Suppressor macrophage (primary cell): ENCODE measurements around the gene PRKCA.

Experiments
- DNase-seq, 4 experiments: peaks; one replicate each; pipeline ENCODE4 v3.0.0-alpha.2; 2020 to 2022

Gene PRKCA

GRCh38 chr17:66547151-66547865 is 244.9 kb downstream of the PRKCA start:
- DNase-seq: no peak

DNA sequence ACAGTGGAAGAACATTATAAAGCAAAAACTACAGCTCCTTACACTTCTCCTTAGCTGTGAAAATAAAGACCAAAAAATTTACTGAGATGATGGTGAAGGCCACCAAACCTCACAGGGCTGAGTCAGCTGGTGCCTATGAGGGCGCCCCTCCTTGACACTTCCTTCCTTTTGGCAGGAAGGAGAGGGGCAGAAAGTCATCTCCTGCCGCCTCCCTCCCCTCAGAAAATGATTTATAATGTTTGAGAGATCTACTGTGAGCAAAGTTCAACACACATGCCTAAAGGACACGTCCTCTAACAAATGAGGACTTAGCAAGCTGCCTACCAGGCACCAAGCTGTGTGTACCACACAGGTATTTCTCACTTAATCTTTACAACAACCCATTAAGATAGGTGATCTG is 245.7 kb downstream of the PRKCA start:
- DNase-seq: peak in 1 of 4 experiments; percentile 12

GRCh38 chr17:66548659-66549310 is 246.4 kb downstream of the PRKCA start:
- peak in 3 of 4 experiments; percentile 12 to 25 (median 21) for DNase-seq

DNA sequence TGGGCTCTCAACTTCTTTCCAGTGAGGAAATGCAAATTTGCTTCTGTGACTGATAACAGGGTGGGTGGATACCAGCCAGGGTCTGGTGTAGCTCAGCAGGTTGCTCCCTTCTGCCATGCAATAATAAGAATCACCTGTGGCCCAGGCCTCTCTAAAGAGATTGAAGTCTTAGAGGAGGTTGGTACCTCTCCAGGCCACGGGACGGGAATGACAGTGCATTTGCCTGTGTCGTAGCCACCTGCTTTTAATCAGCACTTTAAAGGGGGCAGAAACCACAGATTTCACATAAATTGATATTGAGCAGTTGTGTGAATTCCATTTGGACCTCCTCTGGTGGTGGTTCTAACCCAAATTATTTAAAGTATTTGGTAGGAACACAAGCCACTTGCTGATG is 246.9 kb downstream of the PRKCA start:
- DNase-seq: no peak

GRCh38 chr17:66549731-66550207 is 247.4 kb downstream of the PRKCA start:
- no peak for DNase-seq

DNA sequence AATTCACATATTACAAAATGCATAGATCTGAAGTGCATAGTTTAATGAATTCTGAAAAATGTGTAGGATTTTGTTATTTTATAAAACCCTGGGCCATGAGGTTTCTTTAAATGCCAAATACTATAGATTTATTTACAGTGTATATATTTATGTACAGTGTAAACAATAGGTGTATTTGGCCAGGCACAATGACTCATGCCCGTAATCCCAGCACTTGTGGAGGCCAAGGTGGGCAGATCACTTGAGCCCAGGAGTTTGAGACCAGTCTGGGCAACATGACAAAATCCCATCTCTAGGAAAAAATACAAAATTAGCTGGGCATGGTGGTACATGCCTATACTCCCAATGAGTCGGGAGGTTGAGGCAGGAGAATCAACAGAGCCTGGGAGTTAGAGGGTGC is 249.4 kb downstream of the PRKCA start:
- no peak for DNase-seq

- DNase-seq: peak; percentile 29 to 62 (median 54)
These were observed 250.0 kb downstream of the PRKCA start for GRCh38 chr17:66552371-66552770.

DNA sequence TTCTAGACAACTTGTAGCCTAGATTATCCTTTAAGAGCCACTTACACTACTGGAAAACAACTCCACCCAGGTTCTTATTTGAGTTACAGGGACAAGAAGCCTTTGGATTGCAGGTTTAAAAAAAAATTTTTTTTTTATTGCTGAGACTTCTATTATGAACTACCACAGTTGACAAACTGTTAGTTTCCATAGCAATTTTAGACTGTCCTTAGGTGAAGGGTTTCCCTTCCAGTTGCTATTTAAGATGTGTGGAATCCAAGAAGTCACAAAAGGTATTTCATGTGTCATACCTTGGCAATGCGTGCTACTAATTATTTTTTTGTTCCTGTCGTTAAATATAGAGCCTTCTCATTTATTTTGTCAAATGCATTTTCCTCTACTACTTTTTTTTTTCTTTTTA is 253.2 kb downstream of the PRKCA start:
- DNase-seq: no peak

GRCh38 chr17:66557200-66557599 is 254.8 kb downstream of the PRKCA start:
- no peak for DNase-seq

DNA sequence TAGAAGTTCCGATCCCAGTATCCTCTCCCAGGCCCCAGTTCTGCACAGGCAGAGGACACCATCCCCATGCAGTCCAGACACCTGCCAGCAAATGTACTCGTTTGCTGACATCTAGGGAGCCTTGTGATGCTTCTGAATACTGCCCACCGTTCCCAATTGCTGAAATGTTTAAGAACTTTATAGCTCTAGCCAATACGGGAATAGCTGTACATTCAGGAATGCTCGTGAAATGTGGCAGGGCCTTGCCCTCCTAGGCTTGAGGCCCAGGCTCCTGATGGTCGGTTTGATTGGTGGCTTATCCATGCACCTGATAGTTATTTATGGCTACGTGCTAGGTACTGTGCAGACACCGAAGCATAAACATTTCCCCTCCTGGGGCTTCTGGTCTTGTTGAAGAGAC is 255.5 kb downstream of the PRKCA start:
- no peak for DNase-seq

- DNase-seq: no peak
These were observed 258.3 kb downstream of the PRKCA start for GRCh38 chr17:66560691-66561090.

GRCh38 chr17:66562119-66562518 is 259.7 kb downstream of the PRKCA start:
- DNase-seq: no peak

DNA sequence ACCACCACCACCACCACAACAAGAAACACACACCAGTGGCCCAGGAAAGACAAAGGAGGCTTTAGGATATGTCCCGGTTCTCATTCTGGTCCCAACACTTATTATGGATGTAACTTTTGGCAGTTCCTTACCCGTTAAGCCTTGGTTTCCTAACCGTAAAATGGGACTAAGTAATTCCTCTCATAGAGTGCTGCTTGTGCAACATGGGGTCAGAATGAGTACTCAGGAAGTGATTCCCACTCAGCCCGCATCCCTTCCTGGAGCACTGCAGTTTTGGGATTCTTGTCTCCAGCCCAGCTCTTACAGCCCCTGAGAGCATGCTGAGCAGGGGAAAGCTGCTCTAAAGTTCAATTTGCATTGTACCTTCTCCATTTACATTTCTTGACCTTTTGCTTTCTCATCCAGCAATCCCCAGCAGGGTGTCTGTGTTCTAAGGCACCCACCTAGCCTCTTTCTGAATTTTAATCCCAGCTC is 262.6 kb downstream of the PRKCA start:
- DNase-seq: no peak

GRCh38 chr17:66567234-66568170 is 265.1 kb downstream of the PRKCA start:
- peak; percentile 72 to 89 (median 86) for DNase-seq

GRCh38 chr17:66569572-66569971 is 267.2 kb downstream of the PRKCA start:
- DNase-seq: no peak

- DNase-seq: no peak
These were observed 268.2 kb downstream of the PRKCA start for GRCh38 chr17:66570447-66571195.

GRCh38 chr17:66571745-66572144 is 269.3 kb downstream of the PRKCA start:
- no peak for DNase-seq

GRCh38 chr17:66573078-66573477 is 270.7 kb downstream of the PRKCA start:
- no peak for DNase-seq

- no peak for DNase-seq
These were observed 271.7 kb downstream of the PRKCA start for GRCh38 chr17:66574123-66574522.

DNA sequence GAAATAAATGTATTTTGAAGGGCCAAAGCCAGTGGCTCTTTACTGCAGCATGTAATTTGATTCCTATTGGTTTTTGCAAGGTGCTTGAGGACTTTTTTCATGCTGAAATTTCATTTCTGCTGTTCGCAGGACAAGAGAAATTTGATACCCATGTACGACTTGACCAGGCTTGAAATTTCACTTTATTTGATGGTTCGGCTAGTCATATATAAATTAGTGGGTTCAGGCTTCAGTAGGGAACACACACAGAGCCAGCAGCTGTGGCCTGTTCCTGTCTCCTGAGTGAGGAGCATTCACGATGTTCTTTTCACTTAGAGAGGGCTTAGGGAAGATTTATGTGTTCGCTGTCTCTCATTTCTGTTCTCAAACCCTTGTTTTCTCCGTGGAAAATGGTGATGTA is 274.1 kb downstream of the PRKCA start:
- no peak for DNase-seq

DNA sequence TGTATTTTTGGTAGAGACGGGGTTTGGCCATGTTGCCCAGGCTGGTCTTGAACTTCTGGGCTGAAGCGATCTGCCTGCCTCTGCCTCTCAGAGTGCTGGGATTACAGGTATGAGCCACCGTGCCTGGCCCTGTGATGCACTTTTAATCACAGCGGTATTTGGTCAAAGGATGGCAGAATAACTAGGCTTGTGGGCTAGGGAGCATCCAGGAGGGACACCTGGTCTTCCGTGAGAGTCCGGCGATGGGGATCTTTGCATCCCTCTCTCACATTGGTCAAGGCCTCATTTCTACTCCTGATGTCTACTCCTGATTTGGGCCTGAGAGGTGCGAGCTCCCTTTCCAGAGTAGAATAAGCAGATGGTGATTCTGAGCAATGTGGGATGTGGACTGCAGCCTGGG is 274.6 kb downstream of the PRKCA start:
- no peak for DNase-seq

GRCh38 chr17:66578781-66579489 is 276.5 kb downstream of the PRKCA start:
- no peak for DNase-seq
